NK-92 (cell line): ENCODE results near the gene TRPC4.

ENCODE experiments used
- DNase-seq: peaks from one replicate; lab custom pipeline; 2025; ENCODE audit not compliant: unreplicated experiment; lab: John Stamatoyannopoulos, UW

The TRPC4 gene

GRCh38 chr13:37729876-37730275, 139.7 kb downstream of the TRPC4 start:
- DNase-seq, result no peak

- no peak for DNase-seq
Measured at GRCh38 chr13:37716420-37717195, 153.0 kb downstream of the TRPC4 start.

- DNase-seq, result no peak
Measured at GRCh38 chr13:37715606-37716015, 154.0 kb downstream of the TRPC4 start.

GRCh38 chr13:37709318-37709717, 160.3 kb downstream of the TRPC4 start:
- no peak for DNase-seq

- DNase-seq, result no peak
Measured at GRCh38 chr13:37707739-37708500, 161.7 kb downstream of the TRPC4 start.

- no peak for DNase-seq
Measured at GRCh38 chr13:37706041-37706440, 163.5 kb downstream of the TRPC4 start.

GRCh38 chr13:37701972-37702371, 167.6 kb downstream of the TRPC4 start:
- no peak for DNase-seq

- DNase-seq, result no peak
Measured at GRCh38 chr13:37701306-37701705, 168.3 kb downstream of the TRPC4 start.

GRCh38 chr13:37700887-37701286, 168.7 kb downstream of the TRPC4 start:
- no peak for DNase-seq

GRCh38 chr13:37695200-37695599, 174.4 kb downstream of the TRPC4 start:
- DNase-seq, result no peak

- no peak for DNase-seq
Measured at GRCh38 chr13:37690361-37690760, 179.2 kb downstream of the TRPC4 start.

- no peak for DNase-seq
Measured at GRCh38 chr13:37686501-37686900, 183.1 kb downstream of the TRPC4 start.

GRCh38 chr13:37685206-37685605, 184.4 kb downstream of the TRPC4 start:
- no peak for DNase-seq

GRCh38 chr13:37682496-37682895, 187.1 kb downstream of the TRPC4 start:
- no peak for DNase-seq

- DNase-seq, result no peak
Measured at GRCh38 chr13:37681281-37682032, 188.1 kb downstream of the TRPC4 start.

- no peak for DNase-seq
Measured at GRCh38 chr13:37680137-37680536, 189.4 kb downstream of the TRPC4 start.

- DNase-seq, result no peak
Measured at GRCh38 chr13:37679043-37679442, 190.5 kb downstream of the TRPC4 start.

GRCh38 chr13:37669845-37670244, 199.7 kb downstream of the TRPC4 start:
- no peak for DNase-seq

GRCh38 chr13:37667702-37668101, 201.9 kb downstream of the TRPC4 start:
- DNase-seq, result no peak

- no peak for DNase-seq
Measured at GRCh38 chr13:37666036-37666435, 203.5 kb downstream of the TRPC4 start.

- no peak for DNase-seq
Measured at GRCh38 chr13:37665420-37665819, 204.2 kb downstream of the TRPC4 start.

GRCh38 chr13:37663724-37664123, 205.8 kb downstream of the TRPC4 start:
- no peak for DNase-seq
